ENCODE data around the gene PRR20B.
"Not testable (repeated sequence)": the region's sequence is repeated elsewhere in the genome, so short reads cannot be mapped to it uniquely, and the experiment has no call there.

The PRR20B gene

DNA sequence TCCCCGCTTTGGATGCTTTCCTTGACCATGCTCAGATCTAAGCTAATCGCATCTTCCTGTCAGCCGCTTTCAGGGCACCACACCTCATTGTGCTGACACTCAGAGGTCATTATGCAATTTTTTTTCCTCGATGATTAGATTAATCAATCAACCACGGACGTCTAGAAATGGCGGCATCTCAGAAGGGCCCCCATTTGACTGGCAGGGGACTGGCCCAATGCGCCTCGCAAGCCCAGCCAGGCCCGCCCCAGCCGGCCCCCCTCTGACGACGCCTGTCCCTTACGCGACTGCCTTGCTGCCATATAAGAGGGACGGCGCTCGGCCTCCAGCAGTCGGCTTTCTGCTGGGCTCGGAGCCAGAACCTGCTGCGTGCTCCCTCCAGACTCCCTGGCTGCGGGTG is at the start of gene PRR20B:
Gene PRR20B, plus strand, starts transcription at position 301 of the 400 bp plus-strand sequence. CDS start 387 bp downstream, outside the sequence.
- H3K27ac ChIP-seq; H3K4me3 ChIP-seq (ENCODE audit: low read depth, low read length); H3K9me3 ChIP-seq (ENCODE audit: severe bottlenecking); H3K36me3 ChIP-seq; DNase-seq; H3K27me3 ChIP-seq (ENCODE audit: insufficient read depth, low read depth, severe bottlenecking): not testable (repeated sequence)

- H3K9me3 ChIP-seq (ENCODE audit: severe bottlenecking), result no peaks in the 10 kb centered on the region
- no peak overlapping the region for H3K4me3 ChIP-seq (ENCODE audit: low read depth, low read length)
- TF ChIP-seq, protein P1, sequence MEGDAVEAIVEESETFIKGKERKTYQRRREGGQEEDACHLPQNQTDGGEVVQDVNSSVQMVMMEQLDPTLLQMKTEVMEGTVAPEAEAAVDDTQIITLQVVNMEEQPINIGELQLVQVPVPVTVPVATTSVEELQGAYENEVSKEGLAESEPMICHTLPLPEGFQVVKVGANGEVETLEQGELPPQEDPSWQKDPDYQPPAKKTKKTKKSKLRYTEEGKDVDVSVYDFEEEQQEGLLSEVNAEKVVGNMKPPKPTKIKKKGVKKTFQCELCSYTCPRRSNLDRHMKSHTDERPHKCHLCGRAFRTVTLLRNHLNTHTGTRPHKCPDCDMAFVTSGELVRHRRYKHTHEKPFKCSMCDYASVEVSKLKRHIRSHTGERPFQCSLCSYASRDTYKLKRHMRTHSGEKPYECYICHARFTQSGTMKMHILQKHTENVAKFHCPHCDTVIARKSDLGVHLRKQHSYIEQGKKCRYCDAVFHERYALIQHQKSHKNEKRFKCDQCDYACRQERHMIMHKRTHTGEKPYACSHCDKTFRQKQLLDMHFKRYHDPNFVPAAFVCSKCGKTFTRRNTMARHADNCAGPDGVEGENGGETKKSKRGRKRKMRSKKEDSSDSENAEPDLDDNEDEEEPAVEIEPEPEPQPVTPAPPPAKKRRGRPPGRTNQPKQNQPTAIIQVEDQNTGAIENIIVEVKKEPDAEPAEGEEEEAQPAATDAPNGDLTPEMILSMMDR (IDR thresholded peaks at IDR 0.05; ENCODE audit: low read depth, low read length), result no peak
- no peaks in the 10 kb centered on the region for H3K36me3 ChIP-seq
- no peaks in the 10 kb centered on the region for H3K27me3 ChIP-seq (ENCODE audit: insufficient read depth, low read depth, severe bottlenecking)
- no peak for DNase-seq
- H3K27ac ChIP-seq, result no peak overlapping the region
Observed at GRCh38 chr13:57114945-57115344, 32.3 kb upstream of the PRR20B start.

DNA sequence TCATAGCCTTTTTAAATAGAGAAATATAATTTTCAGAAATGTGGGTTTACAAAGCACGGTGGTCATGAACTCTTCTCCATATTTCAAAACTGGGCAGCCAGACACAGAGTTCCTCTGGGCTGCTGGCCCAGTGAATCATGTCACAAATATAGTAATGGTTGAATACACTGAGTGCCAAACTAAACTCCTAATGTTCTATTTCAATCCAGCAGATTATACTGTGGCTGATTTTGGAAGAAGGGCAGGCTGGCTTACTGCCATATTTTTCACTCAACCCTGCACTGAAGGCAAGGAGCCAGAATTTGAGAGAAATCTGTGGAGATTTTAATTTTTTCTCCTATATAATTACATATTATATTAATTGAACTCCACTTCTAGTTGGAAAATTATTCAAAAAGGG is 23.6 kb upstream of the PRR20B start:
- no peaks in the 10 kb centered on the region for H3K9me3 ChIP-seq (ENCODE audit: severe bottlenecking)
- no peaks in the 10 kb centered on the region for H3K36me3 ChIP-seq
- TF ChIP-seq, protein P1 (IDR thresholded peaks at IDR 0.05; ENCODE audit: low read depth, low read length), result no peak
- no peak overlapping the region for H3K27ac ChIP-seq
- DNase-seq, result no peak
- no peak overlapping the region for H3K4me3 ChIP-seq (ENCODE audit: low read depth, low read length)
- H3K27me3 ChIP-seq (ENCODE audit: insufficient read depth, low read depth, severe bottlenecking), result no peaks in the 10 kb centered on the region

DNA sequence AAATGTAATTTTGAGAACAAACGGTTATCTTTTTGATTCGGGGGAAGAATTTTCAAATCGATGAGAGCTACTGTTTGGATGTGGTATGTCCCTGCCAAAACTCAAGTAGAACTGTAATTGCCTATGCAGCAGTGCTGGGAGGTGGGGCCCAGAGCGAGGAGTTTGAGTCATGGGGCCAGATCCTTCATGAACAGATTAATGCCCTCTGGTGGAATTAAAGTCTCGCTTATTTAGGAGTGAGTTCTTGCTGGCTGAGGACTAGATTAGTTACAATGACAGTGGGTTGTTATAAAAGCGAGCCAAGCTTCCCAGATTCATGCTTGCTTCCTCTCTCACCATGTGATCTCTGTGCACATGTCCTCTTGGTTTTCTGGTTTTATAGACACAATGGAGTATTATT is 18.4 kb upstream of the PRR20B start:
- Histone ChIP-seq H3K36me3 (no peaks in the 10 kb centered on the region), H3K9me3 (ENCODE audit: severe bottlenecking) (no peaks in the 10 kb centered on the region), H3K4me3 (ENCODE audit: low read depth, low read length) (no peak overlapping the region), H3K27ac (no peak overlapping the region), H3K27me3 (ENCODE audit: insufficient read depth, low read depth, severe bottlenecking) (no peaks in the 10 kb centered on the region)
- TF ChIP-seq, protein P1 (IDR thresholded peaks at IDR 0.05; ENCODE audit: low read depth, low read length), result no peak
- no peak for DNase-seq

DNA sequence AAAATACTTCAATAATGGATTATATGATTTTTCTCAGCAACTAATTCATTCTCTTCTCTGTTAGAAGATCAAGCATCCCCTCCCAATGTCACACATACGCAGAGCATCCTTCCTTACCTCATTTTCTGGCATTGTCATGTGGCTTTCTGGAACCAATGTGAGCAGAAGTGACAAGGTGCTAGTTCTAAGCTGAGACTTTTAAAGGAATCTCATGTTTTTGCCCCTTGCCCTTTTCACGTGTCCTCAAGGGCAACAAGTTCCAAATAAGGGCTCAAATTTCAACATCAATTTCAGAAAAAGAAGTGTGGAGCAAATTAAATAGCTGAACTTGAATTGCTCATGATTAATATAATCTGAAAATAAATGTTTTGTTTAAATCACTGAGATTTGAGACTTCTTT is 11.2 kb upstream of the PRR20B start:
- H3K9me3 ChIP-seq (ENCODE audit: severe bottlenecking), result no peaks in the 10 kb centered on the region
- TF ChIP-seq, protein P1 (IDR thresholded peaks at IDR 0.05; ENCODE audit: low read depth, low read length), result no peak
- no peaks in the 10 kb centered on the region for H3K36me3 ChIP-seq

GRCh38 chr13:57137585-57137984 is 9.7 kb upstream of the PRR20B start:
- H3K9me3 ChIP-seq (ENCODE audit: severe bottlenecking), result no peaks in the 10 kb centered on the region
- no peaks in the 10 kb centered on the region for H3K36me3 ChIP-seq
- H3K4me3 ChIP-seq (ENCODE audit: low read depth, low read length), result no peak overlapping the region
- DNase-seq, result no peak
- TF ChIP-seq, protein P1 (IDR thresholded peaks at IDR 0.05; ENCODE audit: low read depth, low read length), result no peak
- H3K27ac ChIP-seq, result no peak overlapping the region
- no peaks in the 10 kb centered on the region for H3K27me3 ChIP-seq (ENCODE audit: insufficient read depth, low read depth, severe bottlenecking)

More for the DNA sequence above, 11.2 kb upstream of the PRR20B start:
- DNase-seq, result no peak
- Histone ChIP-seq H3K27ac (no peak overlapping the region), H3K4me3 (ENCODE audit: low read depth, low read length) (no peak overlapping the region), H3K27me3 (ENCODE audit: insufficient read depth, low read depth, severe bottlenecking) (no peaks in the 10 kb centered on the region)
